Ishikawa (cell line): ENCODE data around the gene STAT6.

Experiments used
- CEBPB ChIP-seq: IDR thresholded peaks from 2 replicates; pipeline ENCODE4 v1.6.1; 2012
- CREB1 ChIP-seq: IDR thresholded peaks from 2 replicates; pipeline ENCODE4 v1.6.1; 2012; ENCODE audit warnings: low read depth
- EGR1 ChIP-seq: IDR thresholded peaks from 2 replicates; pipeline ENCODE4 v1.6.1; 2012
- EP300 ChIP-seq: IDR thresholded peaks from 2 replicates; pipeline ENCODE4 v1.6.1; 2012; ENCODE audit warnings: borderline replicate concordance
- FOXM1 ChIP-seq: IDR thresholded peaks from 2 replicates; pipeline ENCODE4 v1.6.1; 2012; ENCODE audit warnings: low read depth, borderline replicate concordance
- NFIC ChIP-seq: IDR thresholded peaks from 2 replicates; pipeline ENCODE4 v1.6.1; 2012
- RAD21 ChIP-seq: IDR thresholded peaks from 2 replicates; pipeline ENCODE4 v1.6.1; 2012; ENCODE audit warnings: low read depth
- TAF1 ChIP-seq: IDR thresholded peaks from 2 replicates; pipeline ENCODE4 v1.6.1; 2012; ENCODE audit warnings: low read depth, mild to moderate bottlenecking
- TCF12 ChIP-seq: IDR thresholded peaks from 2 replicates; pipeline ENCODE4 v1.6.1; 2012; ENCODE audit warnings: low read depth
- TEAD4 ChIP-seq: IDR thresholded peaks from 2 replicates; pipeline ENCODE4 v1.6.1; 2012
- USF1 ChIP-seq: IDR thresholded peaks from 2 replicates; pipeline ENCODE4 v1.6.1; 2012
- YY1 ChIP-seq: IDR thresholded peaks from 2 replicates; pipeline ENCODE4 v1.6.1; 2012; ENCODE audit warnings: low read depth
- ZBTB7A ChIP-seq: IDR thresholded peaks from 2 replicates; pipeline ENCODE4 v1.6.1; 2012; ENCODE audit warnings: low read depth
- TF ChIP-seq, protein P1 (sequence below): IDR thresholded peaks from 2 replicates; pipeline ENCODE4 v1.6.1; 2012
- TF ChIP-seq, protein P2 (sequence below): IDR thresholded peaks from 2 replicates; pipeline ENCODE4 v1.6.1; 2012; ENCODE audit warnings: low read depth, mild to moderate bottlenecking

Gene STAT6

DNA sequence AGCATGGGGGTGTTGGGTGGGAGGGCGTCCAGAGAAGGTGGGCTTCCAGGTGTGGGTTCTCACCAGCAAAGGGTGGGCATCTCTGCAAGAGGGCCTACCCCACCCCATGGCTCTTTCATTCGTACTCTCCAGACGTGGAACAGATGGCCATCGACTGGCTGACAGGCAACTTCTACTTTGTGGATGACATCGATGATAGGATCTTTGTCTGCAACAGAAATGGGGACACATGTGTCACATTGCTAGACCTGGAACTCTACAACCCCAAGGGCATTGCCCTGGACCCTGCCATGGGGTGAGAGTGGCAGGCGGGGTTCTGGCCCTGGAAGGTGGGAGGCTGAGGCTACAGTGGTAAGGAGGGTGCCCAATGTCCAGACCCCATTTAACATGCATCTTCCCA, 42.9 kb upstream of the STAT6 start:
- TF ChIP-seq TCF12 (no peak), ZBTB7A (no peak), TAF1 (no peak)

DNA sequence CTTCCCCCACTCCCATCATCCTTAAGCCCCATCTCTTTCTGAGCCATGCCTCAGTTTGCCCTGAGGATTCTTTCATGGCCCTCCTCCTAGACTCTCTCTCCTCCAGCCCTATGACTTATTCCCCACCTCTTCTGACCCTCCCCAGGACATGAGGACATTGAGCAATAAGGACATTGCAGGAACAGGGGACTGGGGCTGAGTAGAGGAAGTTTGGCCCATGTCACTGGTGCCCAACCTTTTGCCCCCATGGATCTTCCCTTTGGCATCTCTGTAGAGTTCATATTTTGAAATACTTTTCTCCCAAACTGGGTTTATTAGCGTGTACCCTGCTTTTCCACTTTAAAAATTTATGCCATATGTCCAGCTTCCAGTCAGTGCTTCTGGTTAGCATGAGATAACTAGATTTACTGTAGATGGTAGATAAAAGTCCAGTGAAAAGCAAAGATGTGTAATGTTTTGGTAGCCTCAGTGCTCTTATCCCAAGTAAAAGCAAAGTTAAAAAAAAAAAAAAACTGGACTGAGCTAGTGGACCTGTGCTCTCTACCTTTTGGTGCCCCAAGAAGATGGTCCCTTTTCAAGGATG, 42.3 kb upstream of the STAT6 start:
- no peak for TF ChIP-seq CEBPB
- TF ChIP-seq, protein P1, sequence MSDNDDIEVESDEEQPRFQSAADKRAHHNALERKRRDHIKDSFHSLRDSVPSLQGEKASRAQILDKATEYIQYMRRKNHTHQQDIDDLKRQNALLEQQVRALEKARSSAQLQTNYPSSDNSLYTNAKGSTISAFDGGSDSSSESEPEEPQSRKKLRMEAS = no peak
- no peak for TF ChIP-seq CREB1
- TF ChIP-seq TAF1 = no peak

- TF ChIP-seq RAD21 (no peak), NFIC (no peak), EP300 (no peak), USF1 (no peak)
- TF ChIP-seq, protein P1 = no peak
- TF ChIP-seq, protein P2, sequence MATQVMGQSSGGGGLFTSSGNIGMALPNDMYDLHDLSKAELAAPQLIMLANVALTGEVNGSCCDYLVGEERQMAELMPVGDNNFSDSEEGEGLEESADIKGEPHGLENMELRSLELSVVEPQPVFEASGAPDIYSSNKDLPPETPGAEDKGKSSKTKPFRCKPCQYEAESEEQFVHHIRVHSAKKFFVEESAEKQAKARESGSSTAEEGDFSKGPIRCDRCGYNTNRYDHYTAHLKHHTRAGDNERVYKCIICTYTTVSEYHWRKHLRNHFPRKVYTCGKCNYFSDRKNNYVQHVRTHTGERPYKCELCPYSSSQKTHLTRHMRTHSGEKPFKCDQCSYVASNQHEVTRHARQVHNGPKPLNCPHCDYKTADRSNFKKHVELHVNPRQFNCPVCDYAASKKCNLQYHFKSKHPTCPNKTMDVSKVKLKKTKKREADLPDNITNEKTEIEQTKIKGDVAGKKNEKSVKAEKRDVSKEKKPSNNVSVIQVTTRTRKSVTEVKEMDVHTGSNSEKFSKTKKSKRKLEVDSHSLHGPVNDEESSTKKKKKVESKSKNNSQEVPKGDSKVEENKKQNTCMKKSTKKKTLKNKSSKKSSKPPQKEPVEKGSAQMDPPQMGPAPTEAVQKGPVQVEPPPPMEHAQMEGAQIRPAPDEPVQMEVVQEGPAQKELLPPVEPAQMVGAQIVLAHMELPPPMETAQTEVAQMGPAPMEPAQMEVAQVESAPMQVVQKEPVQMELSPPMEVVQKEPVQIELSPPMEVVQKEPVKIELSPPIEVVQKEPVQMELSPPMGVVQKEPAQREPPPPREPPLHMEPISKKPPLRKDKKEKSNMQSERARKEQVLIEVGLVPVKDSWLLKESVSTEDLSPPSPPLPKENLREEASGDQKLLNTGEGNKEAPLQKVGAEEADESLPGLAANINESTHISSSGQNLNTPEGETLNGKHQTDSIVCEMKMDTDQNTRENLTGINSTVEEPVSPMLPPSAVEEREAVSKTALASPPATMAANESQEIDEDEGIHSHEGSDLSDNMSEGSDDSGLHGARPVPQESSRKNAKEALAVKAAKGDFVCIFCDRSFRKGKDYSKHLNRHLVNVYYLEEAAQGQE = no peak
These were observed 41.5 kb upstream of the STAT6 start for GRCh38 chr12:57152639-57153038.

GRCh38 chr12:57151741-57152630, 40.8 kb upstream of the STAT6 start:
- no peak for TF ChIP-seq NFIC
- TF ChIP-seq YY1 = no peak
- TF ChIP-seq TCF12 = no peak
- no peak for TF ChIP-seq USF1
- TF ChIP-seq, protein P1 = no peak
- no peak for TF ChIP-seq EGR1
- TF ChIP-seq, protein P2 = no peak
- no peak for TF ChIP-seq RAD21
- TF ChIP-seq TAF1 = no peak
- TF ChIP-seq FOXM1 = no peak
- no peak for TF ChIP-seq TEAD4
- no peak for TF ChIP-seq CREB1
- no peak for TF ChIP-seq EP300
- no peak for TF ChIP-seq ZBTB7A

GRCh38 chr12:57150400-57151000, 39.3 kb upstream of the STAT6 start:
- TF ChIP-seq CREB1 = no peak
- no peak for TF ChIP-seq TAF1
- no peak for TF ChIP-seq EP300
- TF ChIP-seq TEAD4 = no peak
- no peak for TF ChIP-seq CEBPB
- no peak for TF ChIP-seq ZBTB7A
- no peak for TF ChIP-seq RAD21
- TF ChIP-seq NFIC = no peak
- no peak for TF ChIP-seq YY1
- no peak for TF ChIP-seq USF1
- TF ChIP-seq FOXM1 = no peak
- no peak for TF ChIP-seq TCF12
- TF ChIP-seq, protein P2 = no peak
- TF ChIP-seq, protein P1 = no peak
- TF ChIP-seq EGR1 = no peak
